ENCODE measurements around the gene RGS14. TPM values are rescaled to one million over a fixed set of nuclear protein-coding genes. Genes with fewer than 3 reads are reported as not detected.

The RGS14 gene
- total RNA-seq, 1 experiment from 2014 or later, result 9.4 TPM

DNA sequence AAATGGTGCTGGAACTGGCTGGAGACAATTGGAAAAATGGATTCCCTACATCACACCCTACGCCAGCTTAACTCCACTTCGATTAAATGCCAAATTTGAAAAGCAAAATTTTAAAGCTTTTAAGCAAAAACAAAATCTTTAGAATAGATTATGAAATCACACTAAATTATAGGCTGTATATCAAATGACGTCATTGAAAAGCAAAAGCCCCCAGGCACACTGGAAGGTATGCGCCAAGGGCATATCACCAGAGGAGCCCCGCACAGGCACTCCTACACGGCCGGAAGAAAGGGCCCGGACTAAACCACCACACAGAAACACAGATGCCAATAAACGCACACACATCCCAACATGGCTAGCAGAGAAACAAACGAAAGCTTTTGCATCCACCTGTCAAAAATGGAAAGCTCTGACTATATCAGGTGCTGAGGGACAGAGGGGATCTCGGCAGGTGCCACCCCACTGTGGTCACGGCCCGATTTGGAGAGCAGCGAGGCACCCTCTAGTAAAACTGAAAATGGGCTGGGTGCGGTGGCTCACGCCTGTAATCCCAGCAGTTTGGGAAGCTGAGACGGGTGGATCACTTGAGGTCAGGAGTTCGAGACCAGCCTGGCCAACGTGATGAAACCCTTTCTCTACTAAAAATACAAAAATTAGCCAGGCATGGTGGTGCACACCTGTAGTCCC lies 29.0 kb upstream of the RGS14 start:
- no TSS peak for BruUV-seq (replicated peaks)

More for the DNA sequence above, 29.0 kb upstream of the RGS14 start:
- no peaks in the 10 kb centered on the region for H4K20me1 ChIP-seq (ENCODE audit: insufficient read depth)
- DNase-seq (ENCODE audit: low read depth, low spot score) (no peak), ATAC-seq (no peak)
- H3K27me3 ChIP-seq (ENCODE audit: insufficient read depth, low read length), result no peaks in the 10 kb centered on the region
- TF ChIP-seq ELF1 (IDR thresholded peaks at IDR 0.05; ENCODE audit: borderline replicate concordance, low read depth), result no peak
- no peak for TF ChIP-seq JUND (IDR thresholded peaks at IDR 0.05)
- TF ChIP-seq, protein P1, sequence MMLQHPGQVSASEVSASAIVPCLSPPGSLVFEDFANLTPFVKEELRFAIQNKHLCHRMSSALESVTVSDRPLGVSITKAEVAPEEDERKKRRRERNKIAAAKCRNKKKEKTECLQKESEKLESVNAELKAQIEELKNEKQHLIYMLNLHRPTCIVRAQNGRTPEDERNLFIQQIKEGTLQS (IDR thresholded peaks at IDR 0.05), result no peak
- TF ChIP-seq SIN3A (IDR thresholded peaks at IDR 0.05; ENCODE audit: low read depth), result no peak
- no peak for TF ChIP-seq TCF7L2 (IDR thresholded peaks at IDR 0.05; ENCODE audit: borderline replicate concordance, extremely low read depth, insufficient read depth, insufficient read length)
- TF ChIP-seq YY1 (IDR thresholded peaks at IDR 0.05; ENCODE audit: extremely low read depth, insufficient replicate concordance, low read depth, low read length), result no peak
- TF ChIP-seq, protein P2, sequence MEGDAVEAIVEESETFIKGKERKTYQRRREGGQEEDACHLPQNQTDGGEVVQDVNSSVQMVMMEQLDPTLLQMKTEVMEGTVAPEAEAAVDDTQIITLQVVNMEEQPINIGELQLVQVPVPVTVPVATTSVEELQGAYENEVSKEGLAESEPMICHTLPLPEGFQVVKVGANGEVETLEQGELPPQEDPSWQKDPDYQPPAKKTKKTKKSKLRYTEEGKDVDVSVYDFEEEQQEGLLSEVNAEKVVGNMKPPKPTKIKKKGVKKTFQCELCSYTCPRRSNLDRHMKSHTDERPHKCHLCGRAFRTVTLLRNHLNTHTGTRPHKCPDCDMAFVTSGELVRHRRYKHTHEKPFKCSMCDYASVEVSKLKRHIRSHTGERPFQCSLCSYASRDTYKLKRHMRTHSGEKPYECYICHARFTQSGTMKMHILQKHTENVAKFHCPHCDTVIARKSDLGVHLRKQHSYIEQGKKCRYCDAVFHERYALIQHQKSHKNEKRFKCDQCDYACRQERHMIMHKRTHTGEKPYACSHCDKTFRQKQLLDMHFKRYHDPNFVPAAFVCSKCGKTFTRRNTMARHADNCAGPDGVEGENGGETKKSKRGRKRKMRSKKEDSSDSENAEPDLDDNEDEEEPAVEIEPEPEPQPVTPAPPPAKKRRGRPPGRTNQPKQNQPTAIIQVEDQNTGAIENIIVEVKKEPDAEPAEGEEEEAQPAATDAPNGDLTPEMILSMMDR (IDR thresholded peaks at IDR 0.05 in 2 of 3, conservative IDR thresholded peaks at IDR 0.05 in 1 of 3; ENCODE audit: borderline replicate concordance in 1 of 3, insufficient read depth in 1 of 3, low read depth in 2 of 3, low read length in 2 of 3), result no peak
- TF ChIP-seq, protein P3, sequence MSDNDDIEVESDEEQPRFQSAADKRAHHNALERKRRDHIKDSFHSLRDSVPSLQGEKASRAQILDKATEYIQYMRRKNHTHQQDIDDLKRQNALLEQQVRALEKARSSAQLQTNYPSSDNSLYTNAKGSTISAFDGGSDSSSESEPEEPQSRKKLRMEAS (IDR thresholded peaks at IDR 0.05), result no peak
- TF ChIP-seq ZNF274 (IDR thresholded peaks at IDR 0.05; ENCODE audit: low read depth, low read length), result no peak
- no peak for TF ChIP-seq EZH2phosphoT487 (IDR thresholded peaks at IDR 0.05; ENCODE audit: borderline replicate concordance)
- TF ChIP-seq SP1 (IDR thresholded peaks at IDR 0.05; ENCODE audit: low read depth), result no peak
- no peak for TF ChIP-seq FOSL1 (IDR thresholded peaks at IDR 0.05; ENCODE audit: low read depth)
- no peak for TF ChIP-seq RAD21 (IDR thresholded peaks at IDR 0.05; ENCODE audit: low read depth)
- no peak for TF ChIP-seq POLR2A (IDR thresholded peaks at IDR 0.05; ENCODE audit: borderline replicate concordance, extremely low read depth, insufficient read depth, insufficient read length)
- no peak for TF ChIP-seq REST (IDR thresholded peaks at IDR 0.05; ENCODE audit: low read depth)
- H3K4me3 ChIP-seq (replicated peaks in 1 of 2; ENCODE audit: low read depth in 1 of 2, low read length in 2 of 2), result no peak overlapping the region
- no peaks in the 10 kb centered on the region for H3K9me3 ChIP-seq (ENCODE audit: control insufficient read depth in 1 of 2, insufficient read depth in 1 of 2, low read depth in 1 of 2, low read length in 2 of 2)
- H2AFZ ChIP-seq (ENCODE audit: low read depth, low read length, poor library complexity, severe bottlenecking), result no peak overlapping the region
- H3K4me1 ChIP-seq (ENCODE audit: control insufficient read depth in 1 of 2, insufficient read depth in 2 of 2, low read length in 2 of 2), result peaks cover 7 to 11% of the 10 kb centered on the region in 2 experiments; a peak in 3 of 4 replicates
- ChIA-PET RAD21 (ENCODE audit: low non-redundant PET in 1 of 2, low total read pairs in 2 of 2, uncharacterized antibody in 2 of 2, unreplicated experiment in 2 of 2) (no interaction called here), POLR2A (interaction anchor here (1.0 kb wide), 1 partner anchor 169 kb away, joined by 3 read pairs; the partner anchor contains the start of gene PDLIM7), CTCF (no interaction called here)
- no peaks in the 10 kb centered on the region for H3K79me2 ChIP-seq (ENCODE audit: insufficient read depth, low read length)
- no peaks in the 10 kb centered on the region for H3K9me2 ChIP-seq (ENCODE audit: insufficient read depth)
- intact Hi-C loops (cut with micrococcal nuclease), result no loop called here
- H3K9ac ChIP-seq (ENCODE audit: low read length), result no peak overlapping the region
- H3K4me2 ChIP-seq (ENCODE audit: low read length), result no peak overlapping the region
- H3K36me3 ChIP-seq (ENCODE audit: control insufficient read depth in 1 of 2, insufficient read depth in 2 of 2, low read length in 2 of 2), result peaks cover 0 to 7% of the 10 kb centered on the region in 2 experiments; a peak in 2 of 4 replicates
- H3K27ac ChIP-seq (ENCODE audit: low read depth, low read length), result no peak overlapping the region

Data from HCT116 (cell line).